HEK293T (cell line): ENCODE results near the gene KIF16B.

Experiments used
- CTCF ChIA-PET: fragments of 350-600 bp; formaldehyde crosslinking; extraction: SDS; loops from one replicate; lab custom pipeline; 2021; ENCODE audit warnings: antibody characterized with exemption, inconsistent platforms; lab: Yijun Ruan, JAX
- POLR2A ChIA-PET: fragments of 350-600 bp; formaldehyde crosslinking; extraction: SDS; loops from one replicate; lab custom pipeline; 2020; ENCODE audit warnings: antibody characterized with exemption, inconsistent platforms; lab: Yijun Ruan, JAX
- DNase-seq: peaks from one replicate; pipeline ENCODE4 v3.0.0; 2012; ENCODE audit warnings: mixed read lengths; ENCODE audit errors: extremely low spot score
- ARNT ChIP-seq: fragments of 450-650 bp; IDR thresholded peaks from 2 replicates; pipeline ENCODE4 v1.6.1; 2017; ENCODE audit warnings: mild to moderate bottlenecking
- BHLHE40 ChIP-seq: fragments of 450-650 bp; IDR thresholded peaks from 2 replicates; pipeline ENCODE4 v1.6.1; 2016; ENCODE audit warnings: mild to moderate bottlenecking, moderate library complexity, borderline replicate concordance
- CTBP1 ChIP-seq: fragments of 450-650 bp; IDR thresholded peaks from 2 replicates; pipeline ENCODE4 v1.6.1; 2016; ENCODE audit warnings: borderline replicate concordance
- ELF4 ChIP-seq: fragments of 450-650 bp; IDR thresholded peaks from 2 replicates; pipeline ENCODE4 v1.6.1; 2017; ENCODE audit warnings: antibody characterized with exemption
- FOXA1 ChIP-seq: fragments of 450-650 bp; IDR thresholded peaks from 2 replicates; pipeline ENCODE4 v1.6.1; 2016; ENCODE audit warnings: mild to moderate bottlenecking
- FOXK2 ChIP-seq: fragments of 450-650 bp; IDR thresholded peaks from 2 replicates; pipeline ENCODE4 v1.6.1; 2016; ENCODE audit warnings: mild to moderate bottlenecking
- FOXM1 ChIP-seq: fragments of 450-650 bp; IDR thresholded peaks from 2 replicates; pipeline ENCODE4 v1.6.1; 2017; ENCODE audit warnings: mild to moderate bottlenecking, borderline replicate concordance
- HDGF ChIP-seq: fragments of 450-650 bp; IDR thresholded peaks from 2 replicates; pipeline ENCODE4 v1.6.1; 2017; ENCODE audit warnings: antibody characterized with exemption, borderline replicate concordance
- L3MBTL2 ChIP-seq: fragments of 450-650 bp; conservative IDR thresholded peaks from 2 replicates; pipeline ENCODE4 v1.6.1; 2016; ENCODE audit warnings: mild to moderate bottlenecking
- LEF1 ChIP-seq: fragments of 450-650 bp; IDR thresholded peaks from 2 replicates; pipeline ENCODE4 v1.6.1; 2017; ENCODE audit warnings: mild to moderate bottlenecking, borderline replicate concordance
- NFRKB ChIP-seq: fragments of 450-650 bp; IDR thresholded peaks from 2 replicates; pipeline ENCODE4 v1.6.1; 2016; ENCODE audit warnings: mild to moderate bottlenecking, moderate library complexity
- PKNOX1 ChIP-seq: fragments of 450-650 bp; IDR thresholded peaks from 2 replicates; pipeline ENCODE4 v1.6.1; 2016
- SP1 ChIP-seq: fragments of 450-650 bp; IDR thresholded peaks from 2 replicates; pipeline ENCODE4 v1.6.1; 2017
- SUZ12 ChIP-seq: fragments of 450-650 bp; IDR thresholded peaks from 2 replicates; pipeline ENCODE4 v1.6.1; 2016; ENCODE audit warnings: mild to moderate bottlenecking
- TARDBP ChIP-seq: fragments of 450-650 bp; IDR thresholded peaks from 2 replicates; pipeline ENCODE4 v1.6.1; 2016
- ZNF384 ChIP-seq: fragments of 450-650 bp; IDR thresholded peaks from 2 replicates; pipeline ENCODE4 v1.6.1; 2016

Gene KIF16B

GRCh38 chr20:16595376-16595775 lies 22.1 kb upstream of the KIF16B start:
- POLR2A ChIA-PET: no interaction called here
- TF ChIP-seq ZNF384: no peak
- no peak for TF ChIP-seq ELF4
- no peak for TF ChIP-seq TARDBP
- TF ChIP-seq SP1: no peak
- TF ChIP-seq SUZ12: no peak
- no peak for DNase-seq
- CTCF ChIA-PET: no interaction called here

- POLR2A ChIA-PET: no interaction called here
- TF ChIP-seq FOXM1: no peak
- no peak for TF ChIP-seq NFRKB
- no peak for DNase-seq
- CTCF ChIA-PET: no interaction called here
These were observed 16.9 kb upstream of the KIF16B start for GRCh38 chr20:16590041-16590633.

- CTCF ChIA-PET: no interaction called here
These were observed 16.4 kb upstream of the KIF16B start for GRCh38 chr20:16589623-16590022.

GRCh38 chr20:16588241-16588640 lies 15.0 kb upstream of the KIF16B start:
- ChIA-PET CTCF (no interaction called here), POLR2A (no interaction called here)

More at GRCh38 chr20:16589623-16590022, 16.4 kb upstream of the KIF16B start:
- TF ChIP-seq NFRKB: no peak
- TF ChIP-seq L3MBTL2: no peak
- TF ChIP-seq FOXM1: no peak
- no peak for TF ChIP-seq SP1
- no peak for TF ChIP-seq FOXK2
- TF ChIP-seq ELF4: no peak
- TF ChIP-seq LEF1: no peak
- no peak for TF ChIP-seq FOXA1
- no peak for TF ChIP-seq SUZ12
- TF ChIP-seq ARNT: no peak
- no peak for TF ChIP-seq TARDBP
- TF ChIP-seq ZNF384: no peak
- TF ChIP-seq HDGF: no peak
- no peak for TF ChIP-seq PKNOX1
- TF ChIP-seq BHLHE40: no peak
- TF ChIP-seq CTBP1: no peak
- POLR2A ChIA-PET: no interaction called here
- no peak for DNase-seq

GRCh38 chr20:16587066-16587465 lies 13.8 kb upstream of the KIF16B start:
- ChIA-PET CTCF (no interaction called here), POLR2A (no interaction called here)
- TF ChIP-seq PKNOX1: no peak
- TF ChIP-seq NFRKB: no peak
- TF ChIP-seq FOXM1: no peak
- no peak for TF ChIP-seq FOXA1
- TF ChIP-seq HDGF: no peak
- TF ChIP-seq ELF4: no peak
- TF ChIP-seq FOXK2: no peak
- no peak for DNase-seq

More at GRCh38 chr20:16588241-16588640, 15.0 kb upstream of the KIF16B start:
- no peak for DNase-seq
- TF ChIP-seq PKNOX1: no peak
- no peak for TF ChIP-seq SUZ12
- no peak for TF ChIP-seq FOXM1
- no peak for TF ChIP-seq ELF4
- no peak for TF ChIP-seq TARDBP
- TF ChIP-seq SP1: no peak
- TF ChIP-seq L3MBTL2: no peak
- TF ChIP-seq FOXA1: no peak
- no peak for TF ChIP-seq HDGF
- TF ChIP-seq ARNT: no peak
- TF ChIP-seq BHLHE40: no peak
- no peak for TF ChIP-seq ZNF384
- TF ChIP-seq NFRKB: no peak
- no peak for TF ChIP-seq LEF1
- TF ChIP-seq FOXK2: no peak
- no peak for TF ChIP-seq CTBP1

- DNase-seq: no peak
- CTCF ChIA-PET: no interaction called here
- TF ChIP-seq FOXK2 (no peak), CTBP1 (no peak), ARNT (no peak), FOXM1 (no peak), SP1 (no peak), NFRKB (no peak), ELF4 (no peak), TARDBP (no peak), HDGF (no peak), PKNOX1 (no peak)
- POLR2A ChIA-PET: no interaction called here
These were observed 10.2 kb upstream of the KIF16B start for GRCh38 chr20:16583474-16583873.
